ENCODE measurements around the gene UNC79.

DNA sequence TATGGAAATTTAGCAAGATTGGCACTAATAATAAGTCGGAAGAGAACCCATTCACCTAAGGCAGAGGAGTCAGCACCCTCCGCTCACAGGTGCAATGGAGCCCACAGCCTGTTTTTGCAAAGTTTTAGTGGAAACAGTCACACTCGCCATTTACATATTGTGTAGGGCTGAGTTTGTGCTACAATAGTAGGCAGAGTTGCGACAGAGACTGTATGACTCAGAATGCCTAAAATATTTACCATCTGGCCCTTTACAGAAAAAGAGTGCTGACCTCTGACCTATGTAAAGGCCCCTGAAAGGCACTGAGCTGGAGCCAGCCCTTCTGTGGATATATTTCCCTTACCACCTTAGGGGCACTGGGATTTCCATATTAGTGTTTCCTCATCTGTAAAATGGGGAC, 278.5 kb downstream of the UNC79 start:
- TF ChIP-seq POLR2A (IDR thresholded peaks at IDR 0.05), result no peak
- TF ChIP-seq, protein P1, sequence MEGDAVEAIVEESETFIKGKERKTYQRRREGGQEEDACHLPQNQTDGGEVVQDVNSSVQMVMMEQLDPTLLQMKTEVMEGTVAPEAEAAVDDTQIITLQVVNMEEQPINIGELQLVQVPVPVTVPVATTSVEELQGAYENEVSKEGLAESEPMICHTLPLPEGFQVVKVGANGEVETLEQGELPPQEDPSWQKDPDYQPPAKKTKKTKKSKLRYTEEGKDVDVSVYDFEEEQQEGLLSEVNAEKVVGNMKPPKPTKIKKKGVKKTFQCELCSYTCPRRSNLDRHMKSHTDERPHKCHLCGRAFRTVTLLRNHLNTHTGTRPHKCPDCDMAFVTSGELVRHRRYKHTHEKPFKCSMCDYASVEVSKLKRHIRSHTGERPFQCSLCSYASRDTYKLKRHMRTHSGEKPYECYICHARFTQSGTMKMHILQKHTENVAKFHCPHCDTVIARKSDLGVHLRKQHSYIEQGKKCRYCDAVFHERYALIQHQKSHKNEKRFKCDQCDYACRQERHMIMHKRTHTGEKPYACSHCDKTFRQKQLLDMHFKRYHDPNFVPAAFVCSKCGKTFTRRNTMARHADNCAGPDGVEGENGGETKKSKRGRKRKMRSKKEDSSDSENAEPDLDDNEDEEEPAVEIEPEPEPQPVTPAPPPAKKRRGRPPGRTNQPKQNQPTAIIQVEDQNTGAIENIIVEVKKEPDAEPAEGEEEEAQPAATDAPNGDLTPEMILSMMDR (IDR thresholded peaks at IDR 0.05), result no peak

Data from thyroid gland (tissue), 4 donors.